HG03045 (cell line): Measurements from ENCODE around the gene KPNA6.
A peak's percentile ranks its signal among the peaks of the same experiment; 100 is the strongest.
"Not testable (repeated sequence)": the region's sequence is repeated elsewhere in the genome, so short reads cannot be mapped to it uniquely, and the experiment has no call there.

Experiments
- ATAC-seq: cut with Tn5 transposase; IDR thresholded peaks from one replicate; pipeline ENCODE4 v1.9.1; 2021; ENCODE audit warnings: mild to moderate bottlenecking, moderate library complexity; ENCODE audit not compliant: unreplicated experiment

Gene KPNA6

DNA sequence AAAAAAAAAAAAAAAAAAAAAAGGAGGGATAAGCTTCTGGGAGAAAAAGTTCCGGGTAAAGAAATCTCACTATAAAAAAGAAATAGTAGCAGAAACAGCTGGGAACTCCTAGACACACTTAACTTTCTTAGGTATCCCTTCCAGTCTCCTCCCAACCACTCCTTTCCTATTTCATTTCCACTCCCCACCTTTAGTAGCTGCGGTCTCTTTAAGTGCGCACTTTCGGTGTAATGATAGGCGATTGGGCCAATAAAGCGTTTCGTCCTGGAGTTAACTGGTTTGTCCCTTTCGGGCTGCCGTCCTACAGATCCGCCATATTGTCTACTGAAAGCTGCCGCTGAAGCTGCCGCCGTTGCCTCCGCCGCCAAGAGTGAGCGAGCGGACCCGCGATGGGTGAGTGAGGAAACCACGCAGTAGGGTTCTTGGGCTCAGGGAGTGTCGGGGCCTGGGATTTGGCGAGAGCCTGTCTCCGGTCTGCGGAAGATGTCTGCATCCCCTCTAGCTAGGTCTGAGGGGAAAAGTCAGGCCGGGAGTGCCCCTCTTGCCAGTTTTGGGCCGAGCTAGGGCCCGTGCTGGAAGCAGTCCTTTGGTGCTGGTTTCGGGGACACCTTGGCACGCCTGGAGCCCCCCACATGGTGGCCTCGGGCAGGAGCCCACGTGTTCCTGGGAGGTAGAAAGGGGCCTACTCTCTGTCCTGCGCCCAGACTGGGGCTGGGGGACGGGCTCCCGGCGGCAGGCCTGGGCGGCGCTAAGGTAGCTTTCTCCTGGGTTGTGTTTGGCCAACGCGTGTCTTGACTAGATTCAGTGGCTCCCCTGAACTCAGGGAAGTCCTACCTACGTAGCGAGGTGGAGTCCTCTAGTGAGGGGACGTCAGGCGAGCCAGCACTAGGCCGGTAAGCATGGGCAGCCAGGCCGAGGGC, at the start of gene KPNA6:
Gene KPNA6, plus strand, starts transcription at position 315 of the 920 bp plus-strand sequence. Its CDS starts 75 bp downstream, at position 390.
- peak; percentile 58 for ATAC-seq

GRCh38 chr1:32060914-32061313, 46.9 kb upstream of the KPNA6 start:
- no peak for ATAC-seq

- no peak for ATAC-seq
Observed at GRCh38 chr1:32062867-32063230, 45.0 kb upstream of the KPNA6 start.

DNA sequence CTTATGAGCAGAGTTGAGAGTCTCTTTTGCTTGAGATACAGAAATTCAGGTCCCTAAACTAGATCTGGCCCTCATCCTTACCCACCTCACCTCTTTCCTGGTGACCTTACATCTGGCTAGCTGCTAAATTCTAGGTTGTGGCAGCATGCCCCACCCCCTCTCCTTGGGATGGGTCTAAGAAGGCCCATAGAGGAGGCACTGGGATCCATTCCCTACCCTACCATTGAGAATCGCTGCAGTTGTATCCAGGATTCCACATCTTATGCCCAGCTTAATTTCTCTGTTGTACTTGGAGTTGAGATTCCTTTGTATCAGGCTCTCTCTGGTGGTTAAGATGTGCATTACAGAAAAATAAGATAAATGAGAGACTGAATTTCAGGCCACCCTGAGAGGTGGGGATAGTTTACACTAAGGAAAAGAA, 44.6 kb upstream of the KPNA6 start:
- ATAC-seq: no peak

DNA sequence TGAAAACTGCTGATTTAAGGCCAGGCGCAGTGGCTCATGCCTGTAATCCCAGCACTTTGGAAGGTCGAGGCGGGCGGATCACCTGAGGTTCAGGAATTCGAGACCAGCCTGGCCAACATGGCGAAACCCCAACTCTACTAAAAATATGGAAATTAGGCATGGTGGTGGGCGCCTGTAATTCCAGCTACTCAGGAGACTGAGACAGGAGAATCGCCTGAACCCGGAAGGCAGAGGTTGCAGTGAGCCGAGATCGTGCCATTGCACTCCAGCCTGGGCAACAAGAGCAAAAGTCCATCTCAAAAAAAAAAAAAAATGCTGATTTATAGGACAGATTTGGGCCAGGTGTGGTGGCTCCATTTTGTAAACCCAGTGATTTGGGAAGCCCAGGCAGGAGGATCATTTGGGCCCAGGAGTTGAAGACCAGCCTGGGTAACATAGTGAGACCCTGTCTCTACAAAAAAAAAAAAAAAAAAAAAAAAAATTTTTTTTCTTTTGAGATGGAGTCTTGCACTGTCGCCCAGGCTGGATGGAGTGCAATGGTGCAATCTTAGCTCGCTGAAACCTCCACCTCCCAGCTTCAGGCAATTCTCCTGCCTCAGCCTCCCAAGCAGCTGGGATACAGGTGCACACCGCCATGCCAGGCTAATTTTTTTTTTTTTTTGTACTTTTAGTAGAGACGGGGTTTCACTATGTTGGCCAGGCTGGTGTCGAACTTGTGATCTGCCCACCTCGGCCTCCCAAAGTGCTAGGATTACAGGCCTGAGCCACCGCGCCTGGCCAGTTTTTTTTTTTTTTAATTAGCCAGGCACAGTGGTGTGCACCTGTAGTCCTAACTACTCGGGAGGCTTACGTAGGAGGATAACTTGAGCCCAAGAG, 42.0 kb upstream of the KPNA6 start:
- not testable (repeated sequence) for ATAC-seq

DNA sequence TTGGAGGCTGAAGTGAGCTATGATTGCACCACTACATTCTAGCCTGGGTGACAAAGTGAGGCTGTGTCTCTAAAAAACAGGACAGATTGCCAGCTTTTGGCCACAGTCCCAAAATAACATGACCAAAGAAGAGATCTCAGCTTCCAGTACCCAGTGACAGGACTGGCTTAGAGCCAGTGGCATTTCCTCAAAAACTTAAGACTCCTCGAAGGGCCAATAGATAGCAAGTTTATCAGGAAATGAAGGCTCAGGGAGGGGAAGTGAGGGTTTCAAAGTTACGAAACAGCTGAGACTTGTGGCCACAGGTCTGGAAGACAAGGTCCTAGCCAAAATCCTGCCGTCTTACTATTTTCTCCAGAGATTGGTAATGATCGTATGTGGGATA, 41.4 kb upstream of the KPNA6 start:
- no peak for ATAC-seq

DNA sequence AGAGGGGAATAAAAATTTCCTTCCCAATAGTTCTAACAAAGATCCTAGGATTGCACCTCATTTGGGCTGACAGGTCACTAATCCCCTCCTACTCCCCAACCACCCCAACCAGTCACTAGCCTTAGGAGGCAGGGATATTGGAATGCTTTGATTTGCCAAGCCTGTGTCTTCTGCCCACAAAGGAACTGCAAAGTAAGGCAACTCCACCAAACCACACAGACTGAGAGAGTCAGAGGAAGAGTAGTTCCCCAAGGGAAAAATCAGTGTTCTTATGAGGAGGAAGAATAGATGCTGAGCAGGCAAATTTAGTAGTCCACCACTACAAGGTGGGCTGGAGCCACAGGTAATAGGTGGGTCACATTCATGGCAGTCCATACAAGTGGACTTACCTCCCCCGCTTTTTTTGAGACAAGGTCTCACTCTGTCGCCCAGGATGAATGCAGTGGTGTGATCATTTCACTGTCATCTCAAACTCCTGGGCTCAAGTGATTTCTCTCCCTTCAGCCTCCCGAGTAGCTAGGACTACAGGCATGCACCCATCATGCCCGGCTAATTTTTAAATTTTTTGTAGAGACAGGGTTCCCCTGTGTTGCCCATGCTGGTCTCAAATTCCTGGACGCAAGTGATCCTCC, 38.8 kb upstream of the KPNA6 start:
- ATAC-seq: no peak

DNA sequence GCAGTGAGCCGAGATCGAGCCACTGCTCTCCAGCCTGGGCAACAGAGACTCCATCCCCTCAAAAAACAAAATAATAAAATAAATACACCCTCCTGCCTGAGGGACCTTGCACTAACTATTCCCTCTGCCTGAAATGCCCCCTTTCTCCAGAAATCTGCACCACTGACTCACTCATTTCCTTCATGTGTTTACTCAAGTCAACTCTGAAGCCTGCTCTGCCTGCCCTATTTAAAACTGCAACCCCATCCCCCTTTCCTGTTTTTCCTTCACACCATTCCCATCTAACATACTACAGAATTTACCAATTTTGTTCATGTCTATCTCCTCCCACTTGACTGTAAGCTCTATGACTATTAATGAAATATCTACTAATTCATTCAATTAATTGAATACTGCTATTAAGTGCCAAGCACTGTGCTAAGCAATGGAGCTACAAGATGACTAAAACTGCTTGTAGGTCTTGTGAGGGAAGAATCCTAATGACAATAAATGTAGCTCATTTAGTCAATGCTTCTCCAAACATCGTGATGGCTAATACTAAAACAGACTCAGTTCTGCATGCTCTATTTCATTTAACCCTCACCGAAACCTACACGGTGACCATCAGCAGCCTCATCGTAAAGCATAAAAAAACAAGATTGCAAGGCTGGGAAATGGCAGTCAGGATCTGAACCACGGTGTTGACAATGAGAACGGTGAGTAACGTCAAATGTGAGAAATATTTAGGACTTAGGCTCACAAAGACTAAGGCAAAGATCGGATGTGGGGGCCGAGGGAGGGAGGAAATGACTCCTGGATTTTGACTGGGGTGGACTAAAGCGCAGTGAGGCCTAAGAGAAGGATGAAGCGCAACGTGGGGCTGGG, 35.9 kb upstream of the KPNA6 start:
- no peak for ATAC-seq

- ATAC-seq: peak; percentile 81
Observed at GRCh38 chr1:32072622-32073298, 35.1 kb upstream of the KPNA6 start, which contains the start of gene TMEM39B. TMEM39B (plus strand) TSS chr1:32072939; CDS start chr1:32073048, 109 bp downstream.

GRCh38 chr1:32073299-32074229, 34.3 kb upstream of the KPNA6 start:
- no peak for ATAC-seq

GRCh38 chr1:32074841-32075240, 33.0 kb upstream of the KPNA6 start:
- no peak for ATAC-seq

- ATAC-seq: no peak
Observed at GRCh38 chr1:32077451-32077850, 30.4 kb upstream of the KPNA6 start.

GRCh38 chr1:32082022-32082421, 25.8 kb upstream of the KPNA6 start:
- no peak for ATAC-seq

DNA sequence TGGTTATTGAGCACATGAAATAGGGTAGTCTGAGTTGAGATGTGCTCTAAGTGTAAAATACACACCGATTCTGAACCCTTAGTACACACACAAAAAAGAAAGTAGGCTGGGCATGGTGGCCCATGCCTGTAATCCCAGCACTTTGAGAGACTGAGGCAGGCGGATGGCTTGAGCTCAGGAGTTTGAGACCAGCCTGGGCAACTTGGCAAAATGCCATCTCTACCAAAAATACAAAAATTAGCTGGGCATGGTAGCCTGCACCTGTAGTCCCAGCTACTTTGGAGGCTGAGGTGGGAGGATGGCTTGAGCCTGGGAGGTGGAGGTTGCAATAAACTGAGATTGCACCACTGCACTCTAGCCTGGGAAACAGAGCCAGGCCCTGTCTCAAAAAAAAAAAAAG, 21.5 kb upstream of the KPNA6 start:
- not testable (repeated sequence) for ATAC-seq

DNA sequence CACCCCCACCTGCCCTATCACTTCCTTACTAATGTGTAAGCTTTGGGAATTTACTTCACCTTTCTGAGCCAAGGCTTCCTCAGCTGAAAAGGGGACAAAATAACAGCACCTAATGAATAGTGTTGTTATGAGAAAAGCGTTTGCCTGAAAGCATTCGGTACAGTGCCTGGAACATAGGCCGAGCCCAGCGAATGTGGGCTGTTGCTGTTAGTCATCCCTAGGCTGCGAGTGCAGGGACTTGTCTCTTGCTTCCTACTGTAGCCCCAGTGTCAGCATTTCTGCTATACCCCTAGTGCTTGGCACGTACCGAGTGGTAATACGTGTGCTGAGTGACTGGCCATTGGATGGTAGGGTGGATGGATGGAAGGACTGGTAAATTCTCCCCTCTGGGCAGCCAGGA, 16.7 kb upstream of the KPNA6 start:
- no peak for ATAC-seq

DNA sequence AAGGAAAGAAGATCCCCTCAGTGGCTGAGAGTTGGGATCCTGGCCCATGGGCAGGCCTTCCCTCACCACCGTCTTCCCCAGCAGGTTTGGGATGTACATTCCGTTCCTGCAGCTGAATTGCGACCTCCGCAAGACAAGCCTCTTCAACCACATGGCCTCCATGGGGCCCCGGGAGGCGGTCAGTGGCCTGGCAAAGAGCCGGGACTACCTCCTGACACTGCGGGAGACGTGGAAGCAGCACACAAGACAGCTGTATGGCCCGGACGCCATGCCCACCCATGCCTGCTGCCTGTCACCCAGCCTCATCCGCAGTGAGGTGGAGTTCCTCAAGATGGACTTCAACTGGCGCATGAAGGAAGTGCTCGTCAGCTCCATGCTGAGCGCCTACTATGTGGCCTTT, 16.3 kb upstream of the KPNA6 start:
- no peak for ATAC-seq

DNA sequence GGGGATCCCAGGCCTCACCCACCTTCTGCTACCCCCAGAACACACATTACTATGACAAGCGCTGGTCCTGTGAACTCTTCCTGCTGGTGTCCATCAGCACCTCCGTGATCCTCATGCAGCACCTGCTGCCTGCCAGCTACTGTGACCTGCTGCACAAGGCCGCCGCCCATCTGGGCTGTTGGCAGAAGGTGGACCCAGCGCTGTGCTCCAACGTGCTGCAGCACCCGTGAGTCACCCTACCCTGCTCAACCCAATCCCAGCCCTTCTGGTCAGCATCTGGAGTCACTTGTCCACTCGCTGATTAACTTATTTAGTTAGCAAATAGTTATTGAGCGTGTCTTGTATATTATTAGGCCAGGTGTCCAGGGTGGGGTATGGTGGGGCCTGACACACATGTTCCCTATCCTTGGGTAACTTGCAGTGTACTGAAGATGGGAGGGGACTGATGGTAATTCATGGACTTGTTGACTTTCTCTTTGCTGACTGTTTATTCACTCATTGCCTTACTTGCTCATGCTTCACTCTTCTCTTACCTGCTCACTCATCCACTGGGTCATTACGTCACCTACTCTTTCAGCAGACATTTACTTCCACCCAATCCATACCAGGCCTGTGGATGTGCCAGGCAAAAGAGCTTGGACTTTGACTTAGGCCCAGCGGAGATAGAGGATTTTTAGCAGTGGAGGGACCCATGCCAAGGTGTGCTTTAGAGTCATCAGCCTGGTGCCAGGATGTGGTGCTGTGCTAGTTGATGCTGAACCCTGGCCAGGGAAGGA, 12.9 kb upstream of the KPNA6 start:
- no peak for ATAC-seq

- no peak for ATAC-seq
Observed at GRCh38 chr1:32099426-32099825, 8.4 kb upstream of the KPNA6 start.
